ENCODE measurements around the gene RPP25L.
A peak's percentile ranks its signal among the peaks of the same experiment; 100 is the strongest.

The RPP25L gene

DNA sequence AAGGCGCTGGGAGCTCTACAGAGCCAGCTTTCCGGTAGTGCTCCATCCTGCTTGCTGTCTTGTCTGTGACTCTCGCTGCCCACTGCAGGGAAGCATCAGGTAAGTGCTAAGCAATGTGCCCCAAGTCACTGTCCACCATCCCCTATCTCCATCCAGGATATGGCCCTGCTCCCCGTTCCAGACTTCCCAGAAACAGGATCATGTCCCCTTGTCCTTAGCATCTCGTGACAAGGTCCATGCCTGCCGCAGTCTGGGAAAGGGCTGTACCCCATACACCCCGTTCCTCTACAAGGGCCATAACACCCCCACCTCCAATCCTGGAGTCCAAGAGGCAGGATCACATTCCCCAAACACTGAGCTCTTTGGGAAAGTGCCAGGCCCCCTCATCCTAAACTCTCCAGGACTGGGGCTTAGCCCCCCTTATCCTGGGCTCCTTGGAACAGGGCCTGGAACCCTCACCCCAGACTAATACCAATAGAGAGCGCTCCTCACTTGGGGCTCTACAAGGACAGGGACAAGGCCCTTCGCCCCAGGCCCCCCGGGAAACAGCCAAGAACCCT, 566 bp downstream of the RPP25L start:
- no peak for DNase-seq (ENCODE audit: low read depth in 1 of 2, low spot score in 1 of 2)

DNA sequence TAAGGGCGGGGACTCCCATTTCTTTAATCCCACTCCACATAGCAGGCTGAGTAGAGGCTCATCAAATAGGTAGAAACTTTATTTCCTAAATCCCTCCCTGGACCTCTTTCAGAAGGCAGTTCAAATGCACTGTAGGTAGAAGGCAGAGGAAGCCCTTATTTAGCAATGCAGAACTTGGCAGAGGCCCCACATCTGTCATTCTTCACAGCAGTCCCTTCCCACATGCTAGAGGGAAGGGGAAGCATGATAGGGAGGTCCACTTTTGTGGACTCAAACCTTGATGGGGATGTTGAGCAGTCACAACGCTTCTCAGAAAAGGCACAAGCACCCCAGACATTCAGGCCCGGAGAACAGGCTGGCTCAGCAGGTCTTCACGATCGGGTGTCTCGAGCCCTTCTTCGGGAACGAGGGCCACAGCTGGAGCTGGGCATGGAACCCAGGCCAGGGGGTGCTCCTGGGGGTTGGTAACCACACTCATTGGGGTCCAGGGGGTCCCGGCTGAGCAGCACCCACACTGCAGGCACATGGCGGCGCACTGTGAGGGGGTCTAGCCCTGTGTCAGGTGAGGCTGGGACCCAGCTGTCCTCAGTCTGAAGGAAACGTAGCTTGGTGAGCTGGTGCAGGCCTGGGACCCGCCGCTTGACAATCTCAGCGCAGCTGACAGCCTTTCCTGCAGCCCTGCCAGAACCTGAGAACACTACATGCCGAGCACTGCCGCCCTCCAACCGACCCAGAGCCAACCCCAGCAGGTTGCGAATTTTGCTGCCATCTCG, 1.3 kb downstream of the RPP25L start:
- no peak for DNase-seq (ENCODE audit: low read depth in 1 of 2, low spot score in 1 of 2)

DNA sequence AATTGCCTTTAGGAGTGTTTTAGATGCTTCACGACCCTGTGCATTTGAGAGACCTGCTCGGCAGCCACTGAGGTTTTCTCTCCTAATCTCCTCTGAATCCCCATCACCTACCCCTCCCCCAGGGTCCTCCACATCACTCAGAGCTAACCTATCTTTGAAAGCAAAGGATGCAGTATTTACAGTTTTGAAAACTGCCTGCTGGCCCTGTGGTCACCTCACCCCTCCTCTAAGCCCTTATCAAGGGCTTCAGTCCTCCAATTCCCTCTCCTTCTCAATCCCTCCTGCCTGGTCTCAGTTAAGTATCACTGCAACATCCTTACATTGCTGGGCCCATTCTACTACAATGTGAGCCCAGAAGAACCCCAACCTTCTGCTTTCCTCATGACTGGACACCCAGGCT, 4.6 kb downstream of the RPP25L start:
- DNase-seq (ENCODE audit: low read depth in 1 of 2, low spot score in 1 of 2) = no peak

DNA sequence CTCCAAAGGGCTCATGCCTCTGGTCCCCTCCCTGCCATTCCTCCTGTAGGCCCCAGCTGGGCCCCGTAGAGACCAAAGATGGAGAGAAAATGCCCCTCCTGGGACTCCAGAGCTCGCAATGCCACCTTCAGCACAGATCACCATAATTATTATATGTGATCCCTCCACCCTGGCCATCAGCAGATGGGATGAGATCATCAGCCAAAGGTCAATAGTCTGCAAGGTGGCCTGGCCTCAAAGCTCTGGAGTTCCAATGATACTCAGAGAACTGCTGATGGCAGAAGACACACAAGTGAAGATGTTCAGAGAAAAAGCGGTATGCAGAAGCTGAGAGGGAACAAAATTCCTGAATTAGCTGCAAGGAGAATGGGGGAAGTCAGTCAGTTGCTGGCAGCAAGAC, 5.0 kb downstream of the RPP25L start:
- no peak for DNase-seq (ENCODE audit: low read depth in 1 of 2, low spot score in 1 of 2)

DNA sequence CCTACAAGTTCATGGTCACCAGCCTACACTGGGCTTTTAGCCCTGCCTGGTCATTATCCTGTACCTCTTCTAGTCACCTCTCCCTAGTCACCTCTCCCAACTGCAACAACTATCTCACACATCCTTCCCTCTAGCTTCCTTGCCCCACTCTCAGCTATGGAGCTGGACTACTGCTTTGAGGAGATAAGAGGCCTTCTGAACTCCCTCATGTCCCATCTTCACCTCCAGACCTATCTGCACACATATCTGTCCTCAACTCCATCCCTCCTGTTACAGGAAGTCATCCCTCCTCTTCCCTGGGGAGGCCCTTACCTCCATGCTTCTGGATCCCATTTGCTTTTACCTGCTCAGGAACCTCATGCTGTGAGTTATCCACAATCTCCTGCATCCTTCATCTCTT, 5.7 kb downstream of the RPP25L start:
- DNase-seq (ENCODE audit: low read depth in 1 of 2, low spot score in 1 of 2) = no peak

DNA sequence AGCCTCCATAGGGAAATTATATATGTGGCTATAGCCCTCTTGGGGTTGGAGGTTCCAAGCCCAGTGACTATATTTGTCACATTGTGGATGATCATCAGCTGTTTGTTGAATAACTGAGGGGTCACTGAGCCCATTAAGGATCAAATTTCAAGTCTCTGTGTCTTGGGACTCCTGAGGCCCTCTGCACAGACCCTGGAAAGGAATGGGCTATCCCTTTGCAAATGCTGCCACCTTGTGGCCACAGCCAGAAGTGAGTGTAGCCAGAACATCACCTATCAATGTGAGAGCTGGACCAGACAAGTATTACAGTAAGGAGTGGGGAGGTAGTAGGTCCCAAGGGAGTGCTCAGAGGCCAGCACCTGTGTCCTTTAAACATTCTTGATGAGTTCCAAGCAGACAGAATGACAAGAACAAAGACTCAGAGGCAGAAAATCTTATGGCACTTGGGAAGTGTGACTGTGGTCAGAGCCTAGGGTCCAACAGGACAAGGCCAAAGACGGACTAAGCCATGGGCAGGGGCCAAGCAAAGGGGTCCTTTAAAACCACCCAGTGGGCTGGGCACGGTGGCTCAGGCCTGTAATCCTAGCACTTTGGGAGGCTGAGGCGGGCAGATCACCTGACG, 8.2 kb downstream of the RPP25L start:
- DNase-seq (ENCODE audit: low read depth in 1 of 2, low spot score in 1 of 2) = peak; percentile 62 to 73

DNA sequence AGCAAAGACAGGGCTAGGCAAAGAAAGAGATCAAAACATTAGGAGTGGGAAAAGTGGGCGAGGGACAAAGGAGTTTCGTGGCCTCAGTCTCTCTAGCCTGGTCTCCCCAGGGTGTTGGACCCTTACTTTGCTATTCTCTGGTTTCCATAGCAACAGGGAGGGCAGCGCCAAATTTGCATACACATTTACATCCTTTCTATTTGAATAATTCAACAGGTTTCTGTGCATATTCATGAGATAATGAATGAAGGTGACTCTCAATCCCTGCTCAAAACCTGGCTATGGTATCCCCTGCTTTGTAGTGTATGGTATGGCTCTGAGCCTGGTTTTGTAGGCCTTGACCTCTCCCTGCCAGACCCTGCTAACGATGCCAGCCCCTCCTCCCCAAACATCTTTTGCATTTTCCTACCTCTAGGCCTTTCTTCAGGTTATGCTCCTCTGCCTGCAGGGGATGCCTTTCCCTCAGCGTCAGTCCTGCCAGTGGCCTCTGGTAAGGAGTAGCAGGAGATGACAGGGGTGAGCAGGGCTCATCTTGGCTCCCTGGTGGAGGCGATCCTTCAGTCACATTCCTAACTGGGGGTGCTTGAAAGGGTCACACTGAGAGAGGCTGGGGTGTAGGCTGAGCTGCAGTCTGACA, 9.8 kb downstream of the RPP25L start:
- DNase-seq (ENCODE audit: low read depth in 1 of 2, low spot score in 1 of 2) = no peak

DNA sequence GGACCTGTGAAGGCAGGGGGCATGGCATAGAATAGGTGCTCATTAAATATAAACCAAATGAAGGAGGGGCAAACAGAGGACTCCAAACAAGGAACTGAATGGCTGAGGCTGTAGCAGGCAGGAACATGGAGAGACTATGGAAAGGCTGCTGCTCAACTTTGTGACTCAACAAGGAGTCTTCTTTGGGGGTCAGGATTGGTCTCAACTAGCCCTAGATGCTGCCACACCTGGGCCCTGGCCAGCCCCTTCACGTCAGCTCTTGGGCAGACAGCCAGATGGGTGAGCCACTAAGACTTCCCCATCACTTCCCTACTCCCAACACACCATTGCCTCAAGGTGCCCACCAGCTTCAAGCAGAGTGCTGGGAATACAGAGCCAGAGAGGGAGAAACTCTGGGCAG, 11.0 kb downstream of the RPP25L start:
- DNase-seq (ENCODE audit: low read depth in 1 of 2, low spot score in 1 of 2) = no peak

DNA sequence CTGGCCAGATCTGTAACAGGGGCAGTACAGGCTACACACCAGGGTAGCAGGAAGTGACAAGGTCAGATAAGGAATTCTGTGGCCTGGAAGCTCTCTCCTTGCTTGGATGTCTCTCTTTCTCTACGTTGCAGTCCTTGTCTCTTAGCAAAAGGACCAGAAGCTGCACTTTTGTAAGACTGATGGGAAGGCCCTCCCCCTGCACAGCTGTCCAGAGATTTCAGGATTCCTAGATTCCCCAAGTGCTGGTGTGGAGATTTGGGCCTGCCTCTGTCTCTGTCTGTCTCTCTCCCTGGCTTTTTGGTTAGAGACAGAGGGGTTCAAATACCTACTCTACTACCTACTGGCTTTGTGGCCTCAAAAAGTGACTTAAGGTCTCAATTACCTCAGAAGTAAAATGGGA, 12.4 kb downstream of the RPP25L start:
- DNase-seq (ENCODE audit: low read depth in 1 of 2, low spot score in 1 of 2) = no peak

DNA sequence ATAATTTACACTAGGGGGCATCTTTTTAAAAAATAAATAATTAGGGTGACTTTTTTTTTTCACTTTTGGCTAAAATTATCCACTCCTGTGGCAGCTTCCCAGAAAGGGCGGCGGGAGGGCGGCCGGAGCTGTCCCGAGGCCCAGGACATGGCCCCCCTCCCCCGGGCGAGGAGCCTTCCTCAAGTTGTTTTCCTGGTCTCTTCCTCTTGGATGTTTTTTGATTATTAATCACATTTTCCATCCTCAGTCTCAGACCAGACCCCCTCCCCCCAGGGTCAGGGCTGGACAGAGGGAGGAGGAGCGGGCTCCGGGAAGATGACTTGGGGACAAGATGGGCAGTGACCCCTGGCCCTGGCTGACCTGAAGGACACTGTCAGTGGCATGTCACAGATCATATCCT, 17.7 kb downstream of the RPP25L start:
- no peak for DNase-seq (ENCODE audit: low read depth in 1 of 2, low spot score in 1 of 2)

DNA sequence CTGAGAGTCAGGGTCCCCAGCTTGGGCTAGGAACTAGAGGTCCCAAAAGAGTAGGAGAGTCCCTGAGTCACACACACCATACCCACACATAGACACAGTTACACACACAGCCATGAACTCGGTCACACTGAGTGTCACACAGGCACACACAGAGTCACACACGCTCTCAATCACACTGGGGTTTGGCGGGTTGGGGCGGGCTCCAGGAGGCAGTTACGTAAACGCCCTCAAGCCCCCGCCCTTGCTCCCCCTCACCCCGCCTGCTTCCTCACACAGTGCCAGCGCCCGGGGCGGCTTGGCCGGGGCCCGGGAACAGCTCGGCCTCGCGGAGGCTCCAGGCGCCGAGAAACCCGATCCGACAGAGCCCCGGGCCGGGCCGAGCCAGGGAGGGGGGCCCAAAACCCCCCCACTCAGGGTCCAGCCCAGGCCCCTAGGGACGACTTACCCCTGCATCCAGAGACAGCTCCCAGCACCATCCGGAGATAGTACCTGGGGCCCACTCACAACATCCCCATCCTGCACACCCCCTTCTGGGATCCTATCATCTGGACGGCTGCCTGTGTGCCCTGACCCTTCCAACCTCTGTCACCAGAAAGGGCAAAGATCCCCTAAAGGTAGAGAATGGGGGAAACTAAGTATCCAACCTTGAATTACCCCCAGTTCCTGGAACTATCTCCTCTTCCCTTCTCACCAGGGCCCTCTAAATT, 18.8 kb downstream of the RPP25L start:
- no peak for DNase-seq (ENCODE audit: low read depth in 1 of 2, low spot score in 1 of 2)

DNA sequence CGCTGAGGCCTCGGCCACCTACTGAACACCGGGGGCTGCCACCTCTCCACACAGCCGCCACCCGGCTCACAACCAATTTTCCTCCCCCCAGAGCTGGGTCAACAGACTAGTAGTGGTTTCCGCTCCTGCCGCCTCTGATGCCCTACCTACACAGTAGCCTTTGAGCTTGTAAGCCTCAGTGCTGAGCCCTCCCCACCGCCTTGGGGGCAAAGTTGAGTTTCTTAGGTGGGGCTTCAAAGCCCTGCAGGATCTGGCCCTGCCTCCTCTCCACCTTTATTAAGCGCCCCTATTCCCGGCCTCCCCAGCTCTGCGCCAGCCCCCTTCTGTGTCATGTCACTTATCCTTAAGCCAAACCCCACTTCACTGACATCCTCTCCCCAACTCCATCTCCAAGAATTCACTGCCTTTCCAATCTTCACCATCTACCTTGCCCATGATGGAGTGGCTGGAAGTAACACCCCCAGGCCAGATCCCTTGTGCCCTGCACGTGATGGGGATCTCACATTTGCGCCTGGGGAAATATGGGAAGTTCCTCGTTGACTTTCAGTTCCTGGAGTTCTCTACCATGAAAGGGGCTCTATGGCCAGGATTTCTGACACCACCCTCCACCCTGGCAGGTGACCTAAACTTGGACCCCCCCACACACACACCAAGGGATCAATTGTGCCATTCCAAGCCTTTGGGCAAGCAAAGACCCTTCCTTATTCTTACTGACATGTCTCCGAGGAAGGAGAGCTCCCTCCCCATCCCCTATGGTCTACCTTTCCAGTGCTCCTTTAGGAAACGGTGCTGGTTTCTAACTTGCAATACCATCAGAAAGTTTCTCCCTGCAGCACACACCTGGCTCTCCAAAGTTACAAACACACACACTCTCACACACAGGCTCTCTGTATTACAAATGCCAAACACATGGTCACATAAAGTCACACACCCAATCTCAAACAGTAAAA, 19.7 kb downstream of the RPP25L start:
- no peak for DNase-seq (ENCODE audit: low read depth in 1 of 2, low spot score in 1 of 2)

DNA sequence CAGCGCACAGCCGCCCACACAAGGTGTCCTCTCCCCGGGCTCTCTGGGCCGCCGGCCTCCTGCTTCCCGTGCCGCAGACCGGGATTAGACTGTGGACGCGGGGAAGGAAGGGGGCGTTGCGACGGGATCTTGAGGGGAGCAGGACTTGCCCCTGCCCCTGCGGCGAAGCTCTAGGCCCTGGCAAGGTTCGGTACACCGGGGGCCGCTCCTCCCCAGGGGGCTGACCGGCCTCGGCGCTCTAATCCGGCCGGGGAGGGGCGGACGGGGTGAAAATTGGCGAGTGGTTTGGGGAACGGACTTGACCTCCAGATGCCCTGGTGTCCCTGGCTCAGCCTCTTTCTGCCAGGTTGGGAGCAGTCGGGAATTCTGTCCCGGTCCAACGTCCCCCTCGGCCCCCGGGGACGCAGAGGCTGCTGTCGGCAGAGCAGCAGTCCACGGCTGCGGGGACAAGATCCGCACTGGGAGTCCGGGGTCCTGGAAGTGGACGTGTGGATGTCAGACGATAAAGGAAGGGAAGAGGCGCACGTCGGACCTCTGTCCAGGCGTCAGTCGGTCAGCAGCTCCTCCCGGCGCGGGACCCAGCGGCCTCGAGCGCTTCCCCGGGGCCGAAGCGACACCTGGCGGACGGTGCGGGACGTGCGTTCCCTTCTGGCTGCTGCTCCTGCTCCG, 20.5 kb downstream of the RPP25L start:
- peak; percentile 64 to 75 for DNase-seq (ENCODE audit: low read depth in 1 of 2, low spot score in 1 of 2)

DNA sequence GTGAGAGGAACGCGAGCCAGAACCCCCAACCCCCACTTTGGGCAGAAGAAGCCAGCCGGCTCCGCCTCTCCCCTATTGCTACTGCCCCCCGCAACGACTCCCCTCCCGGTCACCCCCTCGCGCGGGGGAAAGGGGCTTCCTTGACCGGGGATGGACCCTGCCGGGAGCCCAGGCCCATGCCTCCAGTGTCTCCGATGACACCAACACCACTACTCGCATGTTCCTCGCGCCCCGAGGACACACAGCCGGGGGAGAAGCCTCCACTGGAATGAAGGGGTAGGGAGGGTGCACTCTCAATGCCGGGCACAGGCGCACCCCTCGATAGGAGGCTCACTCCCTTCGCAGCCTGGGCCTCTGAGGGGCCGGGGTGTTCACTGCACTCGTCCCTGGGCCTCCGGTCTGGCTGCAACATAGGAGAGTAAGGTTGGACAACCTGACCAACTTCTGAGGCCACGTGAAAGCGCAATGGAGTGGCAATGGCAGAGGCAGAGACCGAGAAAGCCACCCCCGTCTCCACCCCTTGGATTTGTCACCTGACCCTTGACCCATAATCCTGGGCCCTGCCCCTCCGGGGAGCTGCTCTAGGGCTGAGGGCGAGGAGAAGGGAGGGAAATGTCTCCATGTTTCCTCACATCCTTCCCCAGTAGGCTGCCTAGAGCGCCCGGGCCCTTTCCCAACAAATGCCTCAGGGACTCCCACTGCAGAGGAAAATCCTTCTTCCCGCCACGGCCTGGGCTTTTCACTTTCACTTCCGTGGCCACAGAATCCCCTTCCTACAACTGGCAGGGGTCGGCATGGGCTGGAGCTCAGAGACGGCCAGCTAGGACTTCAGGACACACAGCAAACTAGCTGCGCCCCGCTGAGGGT, 21.3 kb downstream of the RPP25L start:
- no peak for DNase-seq (ENCODE audit: low read depth in 1 of 2, low spot score in 1 of 2)

DNA sequence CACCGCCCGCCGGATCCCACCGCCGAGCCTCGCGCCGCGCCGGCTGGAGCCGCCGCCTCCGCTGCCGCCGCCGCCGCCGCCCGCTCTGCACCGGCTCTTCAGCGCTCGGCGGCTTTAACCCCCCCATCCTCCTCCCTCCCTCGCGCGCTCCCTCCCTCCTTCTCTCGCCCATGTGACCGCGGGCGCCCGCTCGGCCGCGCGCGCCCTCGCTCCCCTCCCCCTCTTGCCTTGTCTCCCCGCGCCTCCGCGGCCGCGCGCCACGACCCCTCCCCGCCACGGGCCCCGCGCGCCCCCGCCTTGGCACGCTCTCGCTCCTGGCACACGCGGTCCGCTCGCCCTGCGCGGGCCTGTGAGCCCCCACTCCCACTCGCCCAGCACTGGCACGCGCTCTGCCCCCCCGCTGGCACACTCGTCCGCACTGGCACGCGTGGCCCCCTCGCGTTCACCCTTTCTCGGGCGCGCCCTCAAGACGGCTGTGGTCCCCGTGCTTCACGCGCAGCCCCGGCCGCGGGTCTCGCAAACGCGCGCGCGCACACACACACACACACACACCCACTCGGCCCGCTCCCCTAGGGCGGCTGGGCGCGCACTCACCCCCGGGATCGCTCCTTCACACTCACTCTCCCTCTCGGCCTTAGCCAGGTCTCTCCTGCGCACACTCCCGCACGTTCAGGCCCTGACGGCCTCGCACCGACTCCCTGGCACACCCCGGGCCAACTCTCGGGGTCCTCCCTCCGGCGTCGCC, 22.1 kb downstream of the RPP25L start, which contains the start of gene CNTFR:
Gene CNTFR (minus strand): TSS at position 89 of the 745 bp plus-strand sequence. CDS start 20,743 bp downstream, outside the sequence.
- no peak for DNase-seq (ENCODE audit: low read depth in 1 of 2, low spot score in 1 of 2)

DNA sequence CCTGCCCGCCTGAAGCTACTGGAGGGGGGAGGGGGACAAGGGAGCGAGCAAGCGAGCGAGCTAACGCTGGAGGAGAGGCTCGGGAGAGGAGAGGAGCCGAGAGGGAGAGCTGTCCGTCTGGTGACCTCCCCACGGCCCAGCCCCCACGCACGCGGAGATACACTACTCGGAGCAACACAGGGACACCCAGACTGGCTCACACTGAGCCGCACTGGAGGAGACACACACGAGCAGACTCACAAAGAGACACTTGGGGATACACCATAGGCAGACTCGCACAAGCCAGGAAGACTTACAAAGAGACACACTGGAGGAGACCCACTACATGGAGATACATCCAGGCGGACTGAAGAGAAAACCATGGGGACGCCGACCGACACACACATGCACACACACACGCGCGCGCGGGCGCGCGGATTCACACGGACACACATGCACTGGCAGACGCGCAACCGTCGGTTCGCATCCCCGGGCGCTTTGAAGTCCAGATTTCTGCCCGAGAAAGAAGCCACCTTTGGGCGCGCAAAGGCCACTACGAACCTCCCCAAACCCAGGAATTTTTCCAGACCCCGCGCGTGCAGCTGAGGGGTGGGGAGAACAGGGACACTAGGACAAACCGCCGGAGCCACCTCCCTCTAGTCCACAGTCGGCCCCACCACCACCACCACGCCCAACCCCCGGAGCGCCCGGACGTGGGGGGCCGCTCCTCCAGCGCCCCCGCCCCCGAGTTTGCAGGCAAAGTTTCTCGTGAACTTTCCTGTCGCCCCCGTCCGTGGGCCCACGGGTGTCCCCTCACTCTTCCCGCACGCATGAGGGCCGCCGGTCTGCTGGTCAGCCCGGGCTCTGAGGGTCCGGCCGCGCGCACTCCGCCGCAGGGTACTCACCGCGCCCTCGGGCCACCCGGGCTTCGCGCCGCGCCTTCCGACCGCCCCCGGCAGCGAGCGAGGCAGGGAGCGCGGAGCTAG, 22.9 kb downstream of the RPP25L start:
- DNase-seq (ENCODE audit: low read depth in 1 of 2, low spot score in 1 of 2) = no peak

DNA sequence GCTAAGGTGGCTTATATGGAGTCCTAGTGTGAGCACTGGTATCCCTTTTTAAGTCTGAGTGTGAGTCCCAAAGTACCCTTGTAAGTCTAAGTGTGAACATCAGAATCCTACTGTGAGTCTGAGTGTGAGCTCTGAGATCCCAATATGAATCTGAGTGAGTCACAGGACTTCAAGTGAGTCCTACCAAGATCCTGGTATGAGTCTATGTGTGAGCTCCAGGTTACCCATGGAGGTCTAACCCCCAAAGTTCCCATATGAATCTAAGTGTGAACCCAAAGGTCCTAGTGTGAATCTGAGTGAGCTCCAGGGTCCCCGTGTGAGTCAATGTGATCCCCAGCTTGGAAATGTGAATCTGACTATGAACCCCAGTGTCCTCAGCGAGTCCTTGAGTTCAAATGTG, 24.6 kb downstream of the RPP25L start:
- DNase-seq (ENCODE audit: low read depth in 1 of 2, low spot score in 1 of 2) = no peak
